ENCODE measurements around the gene TNFRSF1A. TPM values are rescaled to one million over a fixed set of nuclear protein-coding genes. Genes with fewer than 3 reads are reported as not detected.

The TNFRSF1A gene
- total and polyA plus RNA-seq, 2 of the 13 experiments (the other 11 are each of a cell fraction or from before 2014, with no cell fraction given): 41.5 to 61.2 TPM

DNA sequence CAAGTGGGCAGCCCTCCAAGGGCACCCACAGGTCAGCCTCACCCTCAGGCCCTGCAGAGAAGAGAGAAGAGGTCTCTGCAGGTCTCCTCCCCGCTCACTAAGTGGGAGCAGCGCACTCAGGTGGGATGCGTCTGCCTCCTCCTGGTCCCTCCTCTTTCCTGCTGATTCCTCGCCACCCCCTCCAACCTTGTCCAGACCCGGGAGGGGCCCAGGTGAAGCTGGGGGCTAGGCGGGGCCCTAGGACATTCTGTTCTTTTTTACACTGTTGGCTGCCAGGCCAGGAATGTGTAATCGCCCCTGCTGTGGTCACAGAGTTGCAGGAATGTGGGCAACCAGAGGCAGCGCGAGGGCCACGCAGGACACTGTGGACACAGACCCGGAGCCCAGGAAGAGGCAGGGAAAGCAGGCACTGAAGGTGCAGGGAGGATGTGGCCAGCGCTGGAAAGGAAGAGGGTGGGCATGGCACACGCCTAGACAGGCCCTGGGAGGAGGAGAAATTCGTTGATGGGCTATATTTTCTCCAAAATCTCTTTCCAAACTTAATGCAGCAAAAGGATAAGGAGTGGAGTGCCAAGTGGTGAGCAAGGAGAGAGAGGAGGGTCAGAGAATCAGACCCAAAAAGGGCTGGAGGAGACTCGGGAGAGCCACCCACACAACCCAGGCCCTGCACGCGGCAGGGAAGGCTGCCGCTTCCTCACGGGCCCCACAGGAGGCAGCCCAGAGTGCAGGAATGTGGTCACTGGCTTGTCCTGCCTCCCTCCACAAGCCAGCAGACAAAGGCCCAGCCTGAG lies 34.4 kb upstream of the TNFRSF1A start (continued):
- TF ChIP-seq, protein P1, sequence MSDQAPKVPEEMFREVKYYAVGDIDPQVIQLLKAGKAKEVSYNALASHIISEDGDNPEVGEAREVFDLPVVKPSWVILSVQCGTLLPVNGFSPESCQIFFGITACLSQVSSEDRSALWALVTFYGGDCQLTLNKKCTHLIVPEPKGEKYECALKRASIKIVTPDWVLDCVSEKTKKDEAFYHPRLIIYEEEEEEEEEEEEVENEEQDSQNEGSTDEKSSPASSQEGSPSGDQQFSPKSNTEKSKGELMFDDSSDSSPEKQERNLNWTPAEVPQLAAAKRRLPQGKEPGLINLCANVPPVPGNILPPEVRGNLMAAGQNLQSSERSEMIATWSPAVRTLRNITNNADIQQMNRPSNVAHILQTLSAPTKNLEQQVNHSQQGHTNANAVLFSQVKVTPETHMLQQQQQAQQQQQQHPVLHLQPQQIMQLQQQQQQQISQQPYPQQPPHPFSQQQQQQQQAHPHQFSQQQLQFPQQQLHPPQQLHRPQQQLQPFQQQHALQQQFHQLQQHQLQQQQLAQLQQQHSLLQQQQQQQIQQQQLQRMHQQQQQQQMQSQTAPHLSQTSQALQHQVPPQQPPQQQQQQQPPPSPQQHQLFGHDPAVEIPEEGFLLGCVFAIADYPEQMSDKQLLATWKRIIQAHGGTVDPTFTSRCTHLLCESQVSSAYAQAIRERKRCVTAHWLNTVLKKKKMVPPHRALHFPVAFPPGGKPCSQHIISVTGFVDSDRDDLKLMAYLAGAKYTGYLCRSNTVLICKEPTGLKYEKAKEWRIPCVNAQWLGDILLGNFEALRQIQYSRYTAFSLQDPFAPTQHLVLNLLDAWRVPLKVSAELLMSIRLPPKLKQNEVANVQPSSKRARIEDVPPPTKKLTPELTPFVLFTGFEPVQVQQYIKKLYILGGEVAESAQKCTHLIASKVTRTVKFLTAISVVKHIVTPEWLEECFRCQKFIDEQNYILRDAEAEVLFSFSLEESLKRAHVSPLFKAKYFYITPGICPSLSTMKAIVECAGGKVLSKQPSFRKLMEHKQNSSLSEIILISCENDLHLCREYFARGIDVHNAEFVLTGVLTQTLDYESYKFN (CRISPR knock-in tag; conservative IDR thresholded peaks at IDR 0.05): peak; percentile 13; the same call in 1 of the 2 replicates
- TF ChIP-seq SP5 (CRISPR knock-in tag; IDR thresholded peaks at IDR 0.05; ENCODE audit: borderline replicate concordance, low read depth) (0 out of 2 replicates have a peak, but pooled peaks have one; percentile 18), FOXP1 (IDR thresholded peaks at IDR 0.05) (no peak), FOXP1 (CRISPR knock-in tag; IDR thresholded peaks at IDR 0.05) (0 out of 2 replicates have a peak, but pooled peaks have one; percentile 16), ZNF343 (CRISPR knock-in tag; IDR thresholded peaks at IDR 0.05) (no peak), MXD4 (CRISPR knock-in tag; IDR thresholded peaks at IDR 0.05) (peak; percentile 39), POLR2A (IDR thresholded peaks at IDR 0.05; ENCODE audit: insufficient read depth in 1 of 2, low read depth in 2 of 2, low read length in 2 of 2) (peak in 1 of 2 experiments; percentile 53; a peak in 2 of 4 replicates), ZMYM4 (CRISPR knock-in tag; IDR thresholded peaks at IDR 0.05) (peak; percentile 20; the same call in 1 of the 2 replicates), SOX6 (IDR thresholded peaks at IDR 0.05) (no peak), SOX6 (CRISPR knock-in tag; IDR thresholded peaks at IDR 0.05) (peak; percentile 12; the same call in 1 of the 2 replicates)
- TF ChIP-seq, protein P2, sequence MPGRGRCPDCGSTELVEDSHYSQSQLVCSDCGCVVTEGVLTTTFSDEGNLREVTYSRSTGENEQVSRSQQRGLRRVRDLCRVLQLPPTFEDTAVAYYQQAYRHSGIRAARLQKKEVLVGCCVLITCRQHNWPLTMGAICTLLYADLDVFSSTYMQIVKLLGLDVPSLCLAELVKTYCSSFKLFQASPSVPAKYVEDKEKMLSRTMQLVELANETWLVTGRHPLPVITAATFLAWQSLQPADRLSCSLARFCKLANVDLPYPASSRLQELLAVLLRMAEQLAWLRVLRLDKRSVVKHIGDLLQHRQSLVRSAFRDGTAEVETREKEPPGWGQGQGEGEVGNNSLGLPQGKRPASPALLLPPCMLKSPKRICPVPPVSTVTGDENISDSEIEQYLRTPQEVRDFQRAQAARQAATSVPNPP (CRISPR knock-in tag; IDR thresholded peaks at IDR 0.05): no peak
- TF ChIP-seq, protein P3, sequence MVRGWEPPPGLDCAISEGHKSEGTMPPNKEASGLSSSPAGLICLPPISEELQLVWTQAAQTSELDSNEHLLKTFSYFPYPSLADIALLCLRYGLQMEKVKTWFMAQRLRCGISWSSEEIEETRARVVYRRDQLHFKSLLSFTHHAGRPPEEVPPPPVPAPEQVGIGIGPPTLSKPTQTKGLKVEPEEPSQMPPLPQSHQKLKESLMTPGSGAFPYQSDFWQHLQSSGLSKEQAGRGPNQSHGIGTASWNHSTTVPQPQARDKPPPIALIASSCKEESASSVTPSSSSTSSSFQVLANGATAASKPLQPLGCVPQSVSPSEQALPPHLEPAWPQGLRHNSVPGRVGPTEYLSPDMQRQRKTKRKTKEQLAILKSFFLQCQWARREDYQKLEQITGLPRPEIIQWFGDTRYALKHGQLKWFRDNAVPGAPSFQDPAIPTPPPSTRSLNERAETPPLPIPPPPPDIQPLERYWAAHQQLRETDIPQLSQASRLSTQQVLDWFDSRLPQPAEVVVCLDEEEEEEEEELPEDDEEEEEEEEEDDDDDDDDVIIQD (CRISPR knock-in tag; IDR thresholded peaks at IDR 0.05; ENCODE audit: low read depth): 0 out of 2 replicates have a peak, but pooled peaks have one; percentile 31
- TF ChIP-seq, protein P4, sequence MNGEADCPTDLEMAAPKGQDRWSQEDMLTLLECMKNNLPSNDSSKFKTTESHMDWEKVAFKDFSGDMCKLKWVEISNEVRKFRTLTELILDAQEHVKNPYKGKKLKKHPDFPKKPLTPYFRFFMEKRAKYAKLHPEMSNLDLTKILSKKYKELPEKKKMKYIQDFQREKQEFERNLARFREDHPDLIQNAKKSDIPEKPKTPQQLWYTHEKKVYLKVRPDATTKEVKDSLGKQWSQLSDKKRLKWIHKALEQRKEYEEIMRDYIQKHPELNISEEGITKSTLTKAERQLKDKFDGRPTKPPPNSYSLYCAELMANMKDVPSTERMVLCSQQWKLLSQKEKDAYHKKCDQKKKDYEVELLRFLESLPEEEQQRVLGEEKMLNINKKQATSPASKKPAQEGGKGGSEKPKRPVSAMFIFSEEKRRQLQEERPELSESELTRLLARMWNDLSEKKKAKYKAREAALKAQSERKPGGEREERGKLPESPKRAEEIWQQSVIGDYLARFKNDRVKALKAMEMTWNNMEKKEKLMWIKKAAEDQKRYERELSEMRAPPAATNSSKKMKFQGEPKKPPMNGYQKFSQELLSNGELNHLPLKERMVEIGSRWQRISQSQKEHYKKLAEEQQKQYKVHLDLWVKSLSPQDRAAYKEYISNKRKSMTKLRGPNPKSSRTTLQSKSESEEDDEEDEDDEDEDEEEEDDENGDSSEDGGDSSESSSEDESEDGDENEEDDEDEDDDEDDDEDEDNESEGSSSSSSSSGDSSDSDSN (CRISPR knock-in tag; IDR thresholded peaks at IDR 0.05): peak; percentile 37
- TF ChIP-seq, protein P5, sequence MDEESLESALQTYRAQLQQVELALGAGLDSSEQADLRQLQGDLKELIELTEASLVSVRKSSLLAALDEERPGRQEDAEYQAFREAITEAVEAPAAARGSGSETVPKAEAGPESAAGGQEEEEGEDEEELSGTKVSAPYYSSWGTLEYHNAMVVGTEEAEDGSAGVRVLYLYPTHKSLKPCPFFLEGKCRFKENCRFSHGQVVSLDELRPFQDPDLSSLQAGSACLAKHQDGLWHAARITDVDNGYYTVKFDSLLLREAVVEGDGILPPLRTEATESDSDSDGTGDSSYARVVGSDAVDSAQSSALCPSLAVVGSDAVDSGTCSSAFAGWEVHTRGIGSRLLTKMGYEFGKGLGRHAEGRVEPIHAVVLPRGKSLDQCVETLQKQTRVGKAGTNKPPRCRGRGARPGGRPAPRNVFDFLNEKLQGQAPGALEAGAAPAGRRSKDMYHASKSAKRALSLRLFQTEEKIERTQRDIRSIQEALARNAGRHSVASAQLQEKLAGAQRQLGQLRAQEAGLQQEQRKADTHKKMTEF (CRISPR knock-in tag; IDR thresholded peaks at IDR 0.05): peak; percentile 21; the same call in 1 of the 2 replicates
- TF ChIP-seq, protein P6, sequence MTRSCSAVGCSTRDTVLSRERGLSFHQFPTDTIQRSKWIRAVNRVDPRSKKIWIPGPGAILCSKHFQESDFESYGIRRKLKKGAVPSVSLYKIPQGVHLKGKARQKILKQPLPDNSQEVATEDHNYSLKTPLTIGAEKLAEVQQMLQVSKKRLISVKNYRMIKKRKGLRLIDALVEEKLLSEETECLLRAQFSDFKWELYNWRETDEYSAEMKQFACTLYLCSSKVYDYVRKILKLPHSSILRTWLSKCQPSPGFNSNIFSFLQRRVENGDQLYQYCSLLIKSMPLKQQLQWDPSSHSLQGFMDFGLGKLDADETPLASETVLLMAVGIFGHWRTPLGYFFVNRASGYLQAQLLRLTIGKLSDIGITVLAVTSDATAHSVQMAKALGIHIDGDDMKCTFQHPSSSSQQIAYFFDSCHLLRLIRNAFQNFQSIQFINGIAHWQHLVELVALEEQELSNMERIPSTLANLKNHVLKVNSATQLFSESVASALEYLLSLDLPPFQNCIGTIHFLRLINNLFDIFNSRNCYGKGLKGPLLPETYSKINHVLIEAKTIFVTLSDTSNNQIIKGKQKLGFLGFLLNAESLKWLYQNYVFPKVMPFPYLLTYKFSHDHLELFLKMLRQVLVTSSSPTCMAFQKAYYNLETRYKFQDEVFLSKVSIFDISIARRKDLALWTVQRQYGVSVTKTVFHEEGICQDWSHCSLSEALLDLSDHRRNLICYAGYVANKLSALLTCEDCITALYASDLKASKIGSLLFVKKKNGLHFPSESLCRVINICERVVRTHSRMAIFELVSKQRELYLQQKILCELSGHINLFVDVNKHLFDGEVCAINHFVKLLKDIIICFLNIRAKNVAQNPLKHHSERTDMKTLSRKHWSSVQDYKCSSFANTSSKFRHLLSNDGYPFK (CRISPR knock-in tag; IDR thresholded peaks at IDR 0.05; ENCODE audit: borderline replicate concordance): 0 out of 2 replicates have a peak, but pooled peaks have one; percentile 23
